ENCODE measurements around the gene MCOLN1. TPM values are rescaled to one million over a fixed set of nuclear protein-coding genes. Genes with fewer than 3 reads are reported as not detected.
A peak's percentile ranks its signal among the peaks of the same experiment; 100 is the strongest.

Gene MCOLN1
- total and polyA plus RNA-seq, 9 of the 15 experiments (the other 6 are each of a cell fraction or from before 2014, with no cell fraction given), result 0.25 to 15.4 (median 7.1) TPM

GRCh38 chr19:7505682-7506384 is 16.6 kb upstream of the MCOLN1 start (continued):
- TF ChIP-seq SIX5 (IDR thresholded peaks at IDR 0.05; ENCODE audit: borderline replicate concordance in 1 of 2, insufficient read depth in 1 of 2, low read depth in 1 of 2, low read length in 2 of 2) (no peak), FOXA3 (CRISPR knock-in tag; conservative IDR thresholded peaks at IDR 0.05 in 1 of 2, IDR thresholded peaks at IDR 0.05 in 1 of 2) (no peak), CREM (IDR thresholded peaks at IDR 0.05; ENCODE audit: low read depth) (peak; percentile 18; the same call in 1 of the 2 replicates), ZNF444 (CRISPR knock-in tag; IDR thresholded peaks at IDR 0.05) (no peak), ZNF384 (IDR thresholded peaks at IDR 0.05; ENCODE audit: low read depth, low read length) (no peak), ZNF644 (tag; IDR thresholded peaks at IDR 0.05; ENCODE audit: low read depth) (no peak), NCOA1 (IDR thresholded peaks at IDR 0.05; ENCODE audit: low read depth) (peak; percentile 28; the same call in 1 of the 2 replicates), ZNF766 (CRISPR knock-in tag; conservative IDR thresholded peaks at IDR 0.05) (0 out of 2 replicates have a peak, but pooled peaks have one; percentile 35), NCOA6 (IDR thresholded peaks at IDR 0.05) (no peak), EWSR1 (IDR thresholded peaks at IDR 0.05; ENCODE audit: borderline replicate concordance, low read depth, partially characterized antibody) (no peak), SMARCA5 (IDR thresholded peaks at IDR 0.05) (no peak), SP2 (IDR thresholded peaks at IDR 0.05; ENCODE audit: extremely low read depth, low read depth, low read length, poor library complexity, severe bottlenecking) (no peak), HDAC6 (IDR thresholded peaks at IDR 0.05; ENCODE audit: low read depth, low read length) (no peak), SREBF2 (CRISPR knock-in tag; IDR thresholded peaks at IDR 0.05) (no peak), KAT8 (IDR thresholded peaks at IDR 0.05; ENCODE audit: low read depth) (no peak), PHF20 (IDR thresholded peaks at IDR 0.05; ENCODE audit: partially characterized antibody) (peak; percentile 41), FOXK1 (CRISPR knock-in tag; IDR thresholded peaks at IDR 0.05; ENCODE audit: borderline replicate concordance) (no peak), ZSCAN32 (CRISPR knock-in tag; IDR thresholded peaks at IDR 0.05) (no peak), ZNF445 (CRISPR knock-in tag; IDR thresholded peaks at IDR 0.05; ENCODE audit: low read depth) (no peak), CHCHD3 (CRISPR knock-in tag; IDR thresholded peaks at IDR 0.05) (no peak), SIRT6 (IDR thresholded peaks at IDR 0.05; ENCODE audit: low read depth, low read length) (no peak), SPI1 (IDR thresholded peaks at IDR 0.05; ENCODE audit: borderline replicate concordance, low read depth, low read length) (no peak), RUNX1 (IDR thresholded peaks at IDR 0.05; ENCODE audit: low read depth) (no peak)
- TF ChIP-seq, protein P1, sequence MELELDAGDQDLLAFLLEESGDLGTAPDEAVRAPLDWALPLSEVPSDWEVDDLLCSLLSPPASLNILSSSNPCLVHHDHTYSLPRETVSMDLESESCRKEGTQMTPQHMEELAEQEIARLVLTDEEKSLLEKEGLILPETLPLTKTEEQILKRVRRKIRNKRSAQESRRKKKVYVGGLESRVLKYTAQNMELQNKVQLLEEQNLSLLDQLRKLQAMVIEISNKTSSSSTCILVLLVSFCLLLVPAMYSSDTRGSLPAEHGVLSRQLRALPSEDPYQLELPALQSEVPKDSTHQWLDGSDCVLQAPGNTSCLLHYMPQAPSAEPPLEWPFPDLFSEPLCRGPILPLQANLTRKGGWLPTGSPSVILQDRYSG (tag; conservative IDR thresholded peaks at IDR 0.05; ENCODE audit: low read depth), result no peak
- TF ChIP-seq, protein P2, sequence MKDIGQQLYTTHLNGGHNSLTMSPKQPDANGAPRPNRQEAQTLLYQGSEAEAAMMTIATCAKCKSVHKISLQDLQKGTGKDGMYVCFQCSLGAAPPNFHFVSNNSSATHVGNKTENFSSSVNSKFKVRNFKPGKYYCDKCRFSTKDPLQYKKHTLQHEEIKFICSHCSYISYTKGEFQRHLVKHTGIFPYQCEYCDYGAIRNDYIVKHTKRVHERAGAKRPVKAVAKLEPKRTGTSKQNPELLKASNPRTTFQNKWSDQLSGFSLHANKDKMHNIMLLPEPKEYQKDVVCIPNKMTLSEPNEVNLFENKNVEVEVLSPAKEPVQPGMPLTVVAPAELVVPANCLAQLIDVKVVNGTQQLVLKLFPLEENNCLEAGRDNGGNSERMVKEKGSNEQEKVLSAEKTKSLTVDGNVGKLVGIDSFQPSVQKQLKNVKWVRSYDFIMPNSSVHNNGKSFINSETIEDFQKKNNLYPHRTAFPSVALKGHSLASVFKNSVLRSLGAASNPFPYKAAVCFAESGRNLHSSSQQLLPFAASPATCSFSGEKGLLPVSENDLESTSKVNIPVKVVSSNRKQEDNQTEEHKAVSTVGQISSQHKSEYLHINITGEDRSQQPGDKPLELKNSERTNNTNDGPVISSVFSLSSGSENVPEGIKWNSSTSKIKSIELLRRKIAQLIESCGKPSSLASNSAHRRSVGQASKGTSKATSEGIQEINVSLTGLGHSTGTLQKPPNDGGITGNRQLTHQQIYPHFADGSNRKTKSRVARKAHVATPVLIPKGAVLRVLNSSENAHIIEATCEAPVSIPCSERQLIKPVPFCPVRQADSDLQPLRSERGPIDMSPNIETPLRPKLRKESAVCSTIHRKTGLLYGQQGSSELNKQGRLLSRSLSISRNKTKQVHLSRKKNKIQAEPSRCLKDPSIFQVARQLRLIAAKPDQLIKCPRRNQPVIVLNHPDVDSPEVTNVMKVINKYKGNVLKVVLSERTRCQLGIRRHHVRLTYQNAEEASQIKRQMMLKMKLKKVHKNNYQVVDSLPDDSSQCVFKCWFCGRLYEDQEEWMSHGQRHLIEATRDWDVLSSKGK (CRISPR knock-in tag; IDR thresholded peaks at IDR 0.05), result no peak

Data from K562 (cell line).